A673 (cell line): ENCODE results near the gene TFB1M. TPM values are rescaled to one million over a fixed set of nuclear protein-coding genes. Genes with fewer than 3 reads are reported as not detected.

Experiments
- BruUV-seq: library from RNA; stranded (reverse); fragments of 400-500 nt; replicated peaks from 2 replicates; lab custom pipeline; 2021; lab: Mats Ljungman, UMichigan
- CTCF ChIA-PET: fragments of 300-600 bp; sonication (Branson Sonifier 250); formaldehyde crosslinking; loops from one replicate; lab custom pipeline; 2022; ENCODE audit warnings: antibody characterized with exemption; lab: Charles Lee
- POLR2A ChIA-PET: fragments of 300-600 bp; sonication (Branson Sonifier 250); formaldehyde crosslinking; loops from one replicate; lab custom pipeline; 2022; ENCODE audit warnings: antibody characterized with exemption; ENCODE audit not compliant: low non-redundant PET; lab: Charles Lee
- DNase-seq: peaks from one replicate; pipeline ENCODE4 v3.0.0-alpha.2; 2015; ENCODE audit warnings: low spot score
- H3K27ac ChIP-seq: fragments of 200-600 bp; sonication (generic); 2 replicates; pipeline ENCODE4 v1.5.1; 2016; ENCODE audit warnings: mixed run types, low read depth, mild to moderate bottlenecking, mixed read lengths, antibody characterized with exemption, low read length; ENCODE audit not compliant: poor library complexity, severe bottlenecking
- H3K27me3 ChIP-seq: fragments of 200-600 bp; sonication (generic); replicated peaks from 2 replicates; pipeline ENCODE4 v1.6.1; 2017; ENCODE audit warnings: mixed run types, low read depth, mild to moderate bottlenecking, mixed read lengths, antibody characterized with exemption, low read length; ENCODE audit not compliant: insufficient read depth, poor library complexity
- H3K36me3 ChIP-seq: fragments of 200-600 bp; sonication (generic); 2 replicates; pipeline ENCODE4 v1.6.1; 2016; ENCODE audit warnings: mixed run types, mild to moderate bottlenecking, mixed read lengths, antibody characterized with exemption, low read length; ENCODE audit not compliant: insufficient read depth, poor library complexity, severe bottlenecking
- H3K4me1 ChIP-seq: fragments of 200-600 bp; sonication (generic); 2 replicates; pipeline ENCODE4 v1.6.1; 2017; ENCODE audit warnings: mixed run types, mild to moderate bottlenecking, mixed read lengths, antibody characterized with exemption, low read length; ENCODE audit not compliant: insufficient read depth, poor library complexity, severe bottlenecking
- H3K4me3 ChIP-seq: fragments of 200-600 bp; sonication (generic); 2 replicates; pipeline ENCODE4 v1.5.1; 2016; ENCODE audit warnings: low read depth, mixed run types, mild to moderate bottlenecking, mixed read lengths, low read length; ENCODE audit not compliant: poor library complexity, severe bottlenecking
- H3K9me3 ChIP-seq: fragments of 200-600 bp; sonication (generic); 2 replicates; pipeline ENCODE4 v1.6.1; 2016; ENCODE audit warnings: mixed run types, low read depth, mild to moderate bottlenecking, mixed read lengths, antibody characterized with exemption, low read length; ENCODE audit not compliant: poor library complexity, severe bottlenecking
- CTCF ChIP-seq: fragments of 300-800, 200-600 bp; sonication (generic); conservative IDR thresholded peaks from 2 replicates; pipeline ENCODE4 v1.5.1; 2017; ENCODE audit warnings: low read depth, mild to moderate bottlenecking, antibody characterized with exemption, low read length, moderate library complexity, mixed read lengths
- EZH2 ChIP-seq: fragments of 200-600 bp; sonication (generic); IDR thresholded peaks from 2 replicates; pipeline ENCODE4 v1.6.1; 2017; ENCODE audit warnings: borderline replicate concordance, low read depth, mild to moderate bottlenecking, mixed read lengths, antibody characterized with exemption, low read length; ENCODE audit not compliant: poor library complexity, severe bottlenecking
- intact Hi-C: fragments of 100-400 bp; cut with micrococcal nuclease; formaldehyde crosslinking; loops from one replicate; pipeline ENCODE4 v1.10.0; 2022; ENCODE audit not compliant: unreplicated experiment
- total RNA-seq: library from RNA; stranded (reverse); gene quantifications from 2 replicates; pipeline ENCODE4 v1.2.3, GENCODE V29; 2021

The TFB1M gene
- total RNA-seq, 1 experiment from 2014 or later = 40.3 TPM

- POLR2A ChIA-PET = interaction anchor here (0.7 kb wide), 1 partner anchor 26 kb away, joined by 3 read pairs; no protein-coding TSS in a partner anchor
- BruUV-seq = no TSS peak
- TF ChIP-seq CTCF (no peak), EZH2 (no peak)
- intact Hi-C loops = loop anchor here (10.0 kb wide), 1 partner anchor 570 kb away; no protein-coding TSS in a partner anchor
- CTCF ChIA-PET = no interaction called here
- H3K9me3 ChIP-seq = no peaks in the 10 kb centered on the region
- no peak overlapping the region for H3K27ac ChIP-seq
- H3K27me3 ChIP-seq = no peaks in the 10 kb centered on the region
- no peaks in the 10 kb centered on the region for H3K4me1 ChIP-seq
- no peak for DNase-seq
- no peaks in the 10 kb centered on the region for H3K36me3 ChIP-seq
- H3K4me3 ChIP-seq = no peak overlapping the region
Measured at GRCh38 chr6:155244434-155244833, 69.8 kb downstream of the TFB1M start.

- Histone ChIP-seq H3K4me3 (no peak overlapping the region), H3K27me3 (no peaks in the 10 kb centered on the region), H3K9me3 (no peaks in the 10 kb centered on the region), H3K36me3 (no peaks in the 10 kb centered on the region), H3K4me1 (no peaks in the 10 kb centered on the region), H3K27ac (no peak overlapping the region)
- no peak for TF ChIP-seq EZH2
- TF ChIP-seq CTCF = no peak
- ChIA-PET CTCF (no interaction called here), POLR2A (no interaction called here)
- BruUV-seq = no TSS peak
- no peak for DNase-seq
- intact Hi-C loops = loop anchor here (10.0 kb wide), 1 partner anchor 567 kb away; no protein-coding TSS in a partner anchor
Measured at GRCh38 chr6:155241966-155242365, 72.3 kb downstream of the TFB1M start.

GRCh38 chr6:155240905-155241600 is 73.2 kb downstream of the TFB1M start:
- Histone ChIP-seq H3K9me3 (no peaks in the 10 kb centered on the region), H3K27me3 (no peaks in the 10 kb centered on the region), H3K36me3 (no peaks in the 10 kb centered on the region), H3K4me1 (no peaks in the 10 kb centered on the region), H3K27ac (no peak overlapping the region), H3K4me3 (no peak overlapping the region)
- intact Hi-C loops = loop anchor here (10.0 kb wide), 1 partner anchor 566 kb away; no protein-coding TSS in a partner anchor
- CTCF ChIA-PET = no interaction called here
- POLR2A ChIA-PET = no interaction called here
- TF ChIP-seq CTCF (no peak), EZH2 (no peak)
- BruUV-seq = no TSS peak
- DNase-seq = no peak
